ENCODE results near the gene KRTAP3-2. TPM values are rescaled to one million over a fixed set of nuclear protein-coding genes. Genes with fewer than 3 reads are reported as not detected.

KRTAP3-2 gene
- total and polyA plus RNA-seq, 12 donors, result not detected

DNA sequence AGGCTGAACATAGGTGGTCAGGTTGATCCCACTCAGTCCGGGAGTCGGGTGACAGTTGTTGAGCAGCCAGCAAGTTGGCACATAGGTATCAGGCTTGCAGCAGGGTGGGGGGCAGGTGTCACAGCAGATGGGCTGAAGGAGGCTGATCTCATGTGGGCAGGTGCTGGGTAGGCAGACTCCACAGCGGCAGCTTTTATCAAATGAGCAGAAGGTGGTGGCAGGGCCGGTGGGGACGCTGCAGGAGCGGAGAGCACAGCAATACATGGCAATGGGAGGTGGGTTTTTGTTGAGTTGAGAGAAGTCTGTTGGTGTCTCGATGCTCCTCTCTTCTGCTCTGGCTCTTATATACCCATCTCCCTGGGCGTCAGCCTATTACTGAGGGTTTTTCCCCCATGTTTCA lies 9.1 kb upstream of the KRTAP3-2 start, which contains the start of gene KRTAP3-1:
TSS of gene KRTAP3-1 (minus strand) at position 318 of the 400 bp plus-strand sequence. CDS start at position 264, 54 bp downstream.
- Histone ChIP-seq H3K9me3 (no peaks in the 10 kb centered on the region), H3K4me1 (peaks cover 0 to 5% (median 0%) of the 10 kb centered on the region in 9 donors), H3K27me3 (peaks cover 0 to 8% (median 0%) of the 10 kb centered on the region in 7 donors), H3K4me3 (no peak within 1 kb of the TSS), H3K36me3 (no peaks in the 10 kb centered on the region), H3K27ac (no peak within 1 kb of the TSS)
- ATAC-seq, result no peak
- TF ChIP-seq, protein P1, sequence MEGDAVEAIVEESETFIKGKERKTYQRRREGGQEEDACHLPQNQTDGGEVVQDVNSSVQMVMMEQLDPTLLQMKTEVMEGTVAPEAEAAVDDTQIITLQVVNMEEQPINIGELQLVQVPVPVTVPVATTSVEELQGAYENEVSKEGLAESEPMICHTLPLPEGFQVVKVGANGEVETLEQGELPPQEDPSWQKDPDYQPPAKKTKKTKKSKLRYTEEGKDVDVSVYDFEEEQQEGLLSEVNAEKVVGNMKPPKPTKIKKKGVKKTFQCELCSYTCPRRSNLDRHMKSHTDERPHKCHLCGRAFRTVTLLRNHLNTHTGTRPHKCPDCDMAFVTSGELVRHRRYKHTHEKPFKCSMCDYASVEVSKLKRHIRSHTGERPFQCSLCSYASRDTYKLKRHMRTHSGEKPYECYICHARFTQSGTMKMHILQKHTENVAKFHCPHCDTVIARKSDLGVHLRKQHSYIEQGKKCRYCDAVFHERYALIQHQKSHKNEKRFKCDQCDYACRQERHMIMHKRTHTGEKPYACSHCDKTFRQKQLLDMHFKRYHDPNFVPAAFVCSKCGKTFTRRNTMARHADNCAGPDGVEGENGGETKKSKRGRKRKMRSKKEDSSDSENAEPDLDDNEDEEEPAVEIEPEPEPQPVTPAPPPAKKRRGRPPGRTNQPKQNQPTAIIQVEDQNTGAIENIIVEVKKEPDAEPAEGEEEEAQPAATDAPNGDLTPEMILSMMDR (IDR thresholded peaks at IDR 0.05), result no peak
- no peak for DNase-seq
- intact Hi-C loops (cut with DNase I), result no loop called here
- WGBS, 2 donors, result 79 to 82% methylated on average over 8 of the region's 8 CpGs

GRCh38 chr17:41004397-41004796 lies 4.7 kb upstream of the KRTAP3-2 start:
- Histone ChIP-seq H3K36me3 (no peaks in the 10 kb centered on the region), H3K4me1 (no peaks in the 10 kb centered on the region), H3K4me3 (no peak overlapping the region), H3K27me3 (peaks cover 0 to 21% (median 7%) of the 10 kb centered on the region in 7 donors), H3K9me3 (peaks cover 0 to 3% (median 0%) of the 10 kb centered on the region in 11 donors), H3K27ac (no peak overlapping the region)
- WGBS, 2 donors, result 77 to 86% methylated on average over 3 of the region's 3 CpGs
- ATAC-seq (no peak), DNase-seq (no peak)
- TF ChIP-seq, protein P1 (IDR thresholded peaks at IDR 0.05), result no peak
- intact Hi-C loops (cut with DNase I), result no loop called here

- 58 to 68% methylated on average over 4 of the region's 4 CpGs for WGBS, 2 donors
- TF ChIP-seq, protein P1 (IDR thresholded peaks at IDR 0.05), result no peak
Observed at GRCh38 chr17:41003926-41004325, 4.2 kb upstream of the KRTAP3-2 start.

GRCh38 chr17:41002814-41003213 lies 3.1 kb upstream of the KRTAP3-2 start:
- Histone ChIP-seq H3K27ac (no peak overlapping the region), H3K36me3 (no peaks in the 10 kb centered on the region), H3K4me3 (no peak overlapping the region), H3K4me1 (no peaks in the 10 kb centered on the region), H3K9me3 (peaks cover 0 to 3% (median 0%) of the 10 kb centered on the region in 11 donors), H3K27me3 (peaks cover 0 to 35% (median 15%) of the 10 kb centered on the region in 7 donors)
- no peak for DNase-seq
- 56 to 66% methylated on average over 5 of the region's 5 CpGs for WGBS, 2 donors
- intact Hi-C loops (cut with DNase I), result no loop called here
- no peak for ATAC-seq
- TF ChIP-seq, protein P1 (IDR thresholded peaks at IDR 0.05), result no peak

More at GRCh38 chr17:41003926-41004325, 4.2 kb upstream of the KRTAP3-2 start:
- ATAC-seq (no peak), DNase-seq (no peak)
- Histone ChIP-seq H3K27me3 (peaks cover 0 to 25% (median 10%) of the 10 kb centered on the region in 7 donors), H3K36me3 (no peaks in the 10 kb centered on the region), H3K4me1 (no peaks in the 10 kb centered on the region), H3K4me3 (no peak overlapping the region), H3K9me3 (peaks cover 0 to 3% (median 0%) of the 10 kb centered on the region in 11 donors), H3K27ac (no peak overlapping the region)
- intact Hi-C loops (cut with DNase I), result no loop called here
